C4-2B (cell line): ENCODE measurements around the gene COL4A1.

ENCODE experiments used
- H3K27ac ChIP-seq: fragments of 450-650 bp; 2 replicates; pipeline ENCODE4 v1.5.1; 2017
- CTCF ChIP-seq: fragments of 450-650 bp; conservative IDR thresholded peaks from 2 replicates; pipeline ENCODE4 v1.5.1; 2017; ENCODE audit warnings: mild to moderate bottlenecking
- ZFX ChIP-seq: fragments of 450-650 bp; IDR thresholded peaks from 2 replicates; pipeline ENCODE4 v1.6.1; 2017

COL4A1 gene

GRCh38 chr13:110168999-110169933 is 137.7 kb downstream of the COL4A1 start:
- no peak overlapping the region for H3K27ac ChIP-seq

DNA sequence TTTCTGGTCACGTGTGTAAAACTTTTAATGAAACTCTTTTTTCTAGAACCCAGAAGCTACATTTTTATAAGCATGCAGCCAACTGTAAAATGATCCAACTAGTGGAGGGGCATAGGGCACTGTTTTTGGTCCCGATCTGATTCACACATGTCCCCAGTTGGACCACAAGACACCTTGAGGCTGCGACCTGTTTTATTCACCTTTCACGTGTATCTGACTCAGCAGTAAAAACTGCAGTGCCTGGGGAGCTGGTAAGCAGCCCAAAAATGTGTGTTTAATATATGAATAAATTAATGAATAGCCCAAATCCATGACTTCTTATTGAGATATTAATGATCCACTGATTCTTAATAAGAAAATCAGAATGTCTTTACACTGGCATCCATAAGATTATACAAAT is 140.4 kb downstream of the COL4A1 start:
- H3K27ac ChIP-seq: no peak overlapping the region
- TF ChIP-seq ZFX (no peak), CTCF (no peak)

More at GRCh38 chr13:110168999-110169933, 137.7 kb downstream of the COL4A1 start:
- no peak for TF ChIP-seq CTCF
- TF ChIP-seq ZFX: no peak

GRCh38 chr13:110164706-110165105 is 142.3 kb downstream of the COL4A1 start:
- TF ChIP-seq CTCF (no peak), ZFX (no peak)
- no peak overlapping the region for H3K27ac ChIP-seq

DNA sequence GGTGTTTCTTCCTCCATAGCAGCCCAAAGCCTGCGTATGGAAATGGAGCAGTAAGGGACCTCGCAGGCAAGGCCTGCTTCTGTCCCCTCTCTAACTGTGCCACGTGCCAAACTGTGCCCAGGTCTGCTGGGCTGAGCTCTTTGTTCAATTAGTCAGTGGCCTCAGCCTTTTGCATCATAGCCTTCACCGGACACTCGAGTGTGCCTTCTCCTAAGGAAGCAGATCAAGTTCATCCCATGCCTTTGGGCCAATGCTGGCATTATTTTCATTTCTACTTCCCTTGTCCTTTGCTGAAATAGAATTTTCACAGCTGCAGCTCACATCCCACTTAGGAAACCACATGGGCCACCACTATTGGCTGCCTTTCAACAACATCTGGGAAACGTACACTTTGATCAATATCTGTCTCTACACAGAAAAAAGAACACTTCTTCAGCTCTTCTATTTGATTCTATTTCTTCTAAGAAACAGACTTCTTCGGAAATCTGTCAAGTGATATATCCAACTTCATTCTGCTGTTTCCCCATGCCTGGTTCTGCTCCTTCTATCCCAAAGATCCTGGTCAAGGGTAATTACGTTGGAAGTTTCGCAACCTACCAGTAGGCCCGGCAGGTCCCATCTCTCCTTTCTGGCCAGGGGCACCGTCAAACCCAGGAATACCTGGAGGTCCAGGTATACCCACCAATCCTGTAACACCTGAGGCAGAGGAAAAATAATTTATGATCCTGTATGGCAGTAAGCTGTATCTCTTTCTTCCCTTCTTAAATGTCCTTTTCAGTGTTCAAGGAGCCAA is 143.9 kb downstream of the COL4A1 start:
- TF ChIP-seq CTCF (no peak), ZFX (no peak)
- H3K27ac ChIP-seq: no peak overlapping the region

- no peak for TF ChIP-seq ZFX
- TF ChIP-seq CTCF: no peak
Measured at GRCh38 chr13:110162053-110162452, 144.9 kb downstream of the COL4A1 start.

GRCh38 chr13:110161112-110161882 is 145.7 kb downstream of the COL4A1 start:
- TF ChIP-seq ZFX (no peak), CTCF (no peak)

More at GRCh38 chr13:110162053-110162452, 144.9 kb downstream of the COL4A1 start:
- H3K27ac ChIP-seq: no peak overlapping the region

More at GRCh38 chr13:110161112-110161882, 145.7 kb downstream of the COL4A1 start:
- no peak overlapping the region for H3K27ac ChIP-seq
